Tibial artery (tissue), 4 donors: ENCODE results near the gene MED20.

Experiments
- DNase-seq, 2 donors: peaks; one replicate each; pipeline ENCODE4 v3.0.0-alpha.2; 2019
- H3K27ac ChIP-seq, 2 donors: fragments of 200-600 bp; sonication (generic) in 1 of 2; 1 replicate in 1 of 2; 2 replicates in 1 of 2; pipeline ENCODE4 v1.5.1; 2018 to 2019; ENCODE audit warnings: mild to moderate bottlenecking in 1 of 2
- H3K27me3 ChIP-seq, 2 donors: fragments of 200-600 bp; sonication (generic) in 1 of 2; one replicate each; pipeline versions ENCODE4 v1.5.1 to v1.6.0; 2016 to 2019
- H3K36me3 ChIP-seq, 3 donors: fragments of 200-600 bp; sonication (generic) in 2 of 3; one replicate each; pipeline ENCODE4 v1.5.1; 2016 to 2019; ENCODE audit warnings: mild to moderate bottlenecking in 2 of 3
- H3K4me1 ChIP-seq, 4 donors: fragments of 200-600 bp; sonication (generic) in 2 of 4; 1 replicate in 3 of 4; 2 replicates in 1 of 4; pipeline ENCODE4 v1.5.1; 2016 to 2019
- H3K4me3 ChIP-seq, 2 donors: fragments of 200-600 bp; sonication (generic) in 1 of 2; 1 replicate in 1 of 2; 2 replicates in 1 of 2; pipeline ENCODE4 v1.5.1; 2018 to 2019; ENCODE audit warnings: mild to moderate bottlenecking in 2 of 2
- H3K9me3 ChIP-seq, 3 donors: fragments of 200-600 bp; sonication (generic) in 1 of 3; one replicate each; pipeline ENCODE4 v1.5.1; 2016 to 2019
- CTCF ChIP-seq, 2 experiments: fragments of 200-600 bp in 1 of 2; fragments of 450-650 bp in 1 of 2; IDR thresholded peaks; one replicate each; pipeline ENCODE4 v1.5.1; 2017 to 2019; ENCODE audit warnings: antibody characterized with exemption in 2 of 2, mild to moderate bottlenecking in 1 of 2, moderate library complexity in 1 of 2
- intact Hi-C: fragments of 100-400 bp; cut with DNase I; formaldehyde crosslinking; loops from one replicate; pipeline ENCODE4 v1.15.0; 2023; ENCODE audit warnings: low total_unique reads

The MED20 gene

GRCh38 chr6:41965429-41966213 lies 44.7 kb upstream of the MED20 start:
- peak in 1 of 2 donors; percentile 21 for DNase-seq
- Histone ChIP-seq H3K27ac (no peak overlapping the region), H3K9me3 (no peaks in the 10 kb centered on the region), H3K36me3 (no peaks in the 10 kb centered on the region), H3K27me3 (no peaks in the 10 kb centered on the region), H3K4me3 (no peak overlapping the region), H3K4me1 (no peaks in the 10 kb centered on the region)
- TF ChIP-seq CTCF (IDR thresholded peaks at IDR 0.05) = no peak
- intact Hi-C loops = no loop called here

GRCh38 chr6:41964201-41964887 lies 43.4 kb upstream of the MED20 start:
- no peaks in the 10 kb centered on the region for H3K27me3 ChIP-seq
- H3K27ac ChIP-seq = no peak overlapping the region
- intact Hi-C loops = no loop called here
- H3K4me3 ChIP-seq = no peak overlapping the region
- no peaks in the 10 kb centered on the region for H3K4me1 ChIP-seq
- TF ChIP-seq CTCF (IDR thresholded peaks at IDR 0.05) = no peak
- H3K36me3 ChIP-seq = peaks cover 0 to 2% (median 0%) of the 10 kb centered on the region in 3 donors
- DNase-seq = peak in 1 of 2 donors; percentile 21
- no peaks in the 10 kb centered on the region for H3K9me3 ChIP-seq

GRCh38 chr6:41963371-41963770 lies 42.4 kb upstream of the MED20 start:
- TF ChIP-seq CTCF (IDR thresholded peaks at IDR 0.05) = no peak
- Histone ChIP-seq H3K27ac (no peak overlapping the region), H3K27me3 (no peaks in the 10 kb centered on the region), H3K36me3 (peaks cover 0 to 8% (median 0%) of the 10 kb centered on the region in 3 donors), H3K9me3 (no peaks in the 10 kb centered on the region), H3K4me3 (no peak overlapping the region), H3K4me1 (no peaks in the 10 kb centered on the region)
- intact Hi-C loops = no loop called here
- DNase-seq = no peak

- Histone ChIP-seq H3K27ac (no peak overlapping the region), H3K4me3 (no peak overlapping the region), H3K27me3 (no peaks in the 10 kb centered on the region), H3K36me3 (peaks cover 0 to 8% (median 0%) of the 10 kb centered on the region in 3 donors), H3K4me1 (no peaks in the 10 kb centered on the region), H3K9me3 (no peaks in the 10 kb centered on the region)
- DNase-seq = no peak
- no peak for TF ChIP-seq CTCF (IDR thresholded peaks at IDR 0.05)
- intact Hi-C loops = no loop called here
Measured at GRCh38 chr6:41960028-41960427, 39.1 kb upstream of the MED20 start.

- Histone ChIP-seq H3K27me3 (no peaks in the 10 kb centered on the region), H3K9me3 (no peaks in the 10 kb centered on the region), H3K27ac (no peak overlapping the region), H3K4me3 (no peak overlapping the region), H3K4me1 (no peaks in the 10 kb centered on the region), H3K36me3 (peaks cover 0 to 8% (median 0%) of the 10 kb centered on the region in 3 donors)
- DNase-seq = no peak
- intact Hi-C loops = no loop called here
- TF ChIP-seq CTCF (IDR thresholded peaks at IDR 0.05) = no peak
Measured at GRCh38 chr6:41958022-41958856, 37.3 kb upstream of the MED20 start.
